DND-41 (cell line): ENCODE data around the gene RGS19.

Experiments used
- ATAC-seq: fragments of 200-7000 bp; cut with Tn5 transposase; 3 replicates; pipeline ENCODE4 v1.9.1; 2021; ENCODE audit warnings: low read depth; ENCODE audit not compliant: insufficient read depth
- DNase-seq: peaks from one replicate; pipeline ENCODE4 v3.0.0-alpha.2; 2020
- H2AFZ ChIP-seq: 2 replicates; pipeline ENCODE4 v1.6.0; 2012; ENCODE audit warnings: low read depth, low read length
- H3K27ac ChIP-seq: 2 replicates; pipeline ENCODE4 v1.5.1; 2012; ENCODE audit warnings: low read length, inconsistent platforms
- H3K27me3 ChIP-seq: fragments of 200-600 bp; sonication (generic); 2 replicates; pipeline ENCODE4 v1.6.0; 2012; ENCODE audit warnings: low read length, mild to moderate bottlenecking, inconsistent platforms; ENCODE audit not compliant: insufficient read depth, poor library complexity
- H3K36me3 ChIP-seq: 2 replicates; pipeline ENCODE4 v1.5.1; 2012; ENCODE audit warnings: low read length, inconsistent platforms; ENCODE audit not compliant: insufficient read depth
- H3K4me1 ChIP-seq: 2 replicates; pipeline ENCODE4 v1.5.1; 2012; ENCODE audit warnings: mild to moderate bottlenecking, low read length; ENCODE audit not compliant: insufficient read depth
- H3K4me2 ChIP-seq: 2 replicates; pipeline ENCODE4 v1.6.0; 2012; ENCODE audit warnings: mild to moderate bottlenecking, moderate library complexity, low read length, inconsistent platforms; ENCODE audit not compliant: insufficient read depth
- H3K4me3 ChIP-seq, 2 experiments: fragments of 200-600 bp in 1 of 2; shearing (Covaris generic) in 1 of 2; 2 replicates each; pipeline ENCODE4 v1.5.1; 2012 to 2016; ENCODE audit warnings: inconsistent platforms in 2 of 2, low read length in 2 of 2, mild to moderate bottlenecking in 2 of 2, low read depth in 1 of 2, moderate library complexity in 1 of 2
- H3K79me2 ChIP-seq: 2 replicates; pipeline ENCODE4 v1.6.0; 2012; ENCODE audit warnings: low read length, inconsistent platforms; ENCODE audit not compliant: insufficient read depth
- H3K9ac ChIP-seq: 2 replicates; pipeline ENCODE4 v1.6.0; 2012; ENCODE audit warnings: low read depth, mild to moderate bottlenecking, inconsistent platforms, low read length, moderate library complexity
- H3K9me3 ChIP-seq: 2 replicates; pipeline ENCODE4 v1.5.1; 2012; ENCODE audit warnings: low read length, moderate library complexity, mild to moderate bottlenecking, inconsistent platforms; ENCODE audit not compliant: insufficient read depth, severe bottlenecking
- H4K20me1 ChIP-seq: 2 replicates; pipeline ENCODE4 v1.6.0; 2012; ENCODE audit warnings: low read length; ENCODE audit not compliant: insufficient read depth
- CTCF ChIP-seq: IDR thresholded peaks from 2 replicates; pipeline ENCODE4 v1.5.1; 2012; ENCODE audit warnings: borderline replicate concordance, low read length, moderate library complexity, mild to moderate bottlenecking; ENCODE audit not compliant: poor library complexity, severe bottlenecking; ENCODE audit errors: extremely low read depth
- EZH2 ChIP-seq: IDR thresholded peaks from 3 replicates; pipeline ENCODE4 v1.6.1; 2012; ENCODE audit warnings: borderline replicate concordance, low read depth, mild to moderate bottlenecking, moderate library complexity, low read length, inconsistent platforms; ENCODE audit not compliant: severe bottlenecking

The RGS19 gene

GRCh38 chr20:64074184-64074789 is 5.0 kb downstream of the RGS19 start:
- H3K4me3 ChIP-seq: no peak overlapping the region
- H2AFZ ChIP-seq: no peak overlapping the region
- no peaks in the 10 kb centered on the region for H3K27me3 ChIP-seq
- DNase-seq (no peak), ATAC-seq (no peak)
- H3K79me2 ChIP-seq: peaks cover 12% of the 10 kb centered on the region
- H3K9me3 ChIP-seq: no peaks in the 10 kb centered on the region
- peaks cover 36% of the 10 kb centered on the region for H3K36me3 ChIP-seq
- peaks cover 16% of the 10 kb centered on the region for H3K4me1 ChIP-seq
- H3K4me2 ChIP-seq: no peak overlapping the region
- no peak overlapping the region for H3K27ac ChIP-seq
- H4K20me1 ChIP-seq: peaks cover 35% of the 10 kb centered on the region
- TF ChIP-seq EZH2 (no peak), CTCF (no peak)
- no peak overlapping the region for H3K9ac ChIP-seq

- Histone ChIP-seq H3K36me3 (peaks cover 36% of the 10 kb centered on the region), H3K9ac (no peak overlapping the region), H3K4me3 (no peak overlapping the region), H3K4me2 (no peak overlapping the region), H3K27ac (no peak overlapping the region), H3K27me3 (no peaks in the 10 kb centered on the region), H3K4me1 (peaks cover 10% of the 10 kb centered on the region), H3K9me3 (no peaks in the 10 kb centered on the region), H2AFZ (no peak overlapping the region), H4K20me1 (peaks cover 37% of the 10 kb centered on the region), H3K79me2 (peaks cover 6% of the 10 kb centered on the region)
- no peak for ATAC-seq
- no peak for DNase-seq
- TF ChIP-seq EZH2 (no peak), CTCF (no peak)
Measured at GRCh38 chr20:64073476-64074183, 5.7 kb downstream of the RGS19 start.

- Histone ChIP-seq H3K36me3 (peaks cover 36% of the 10 kb centered on the region), H3K9me3 (no peaks in the 10 kb centered on the region), H3K4me3 (no peak overlapping the region), H2AFZ (no peak overlapping the region), H3K9ac (no peak overlapping the region), H3K4me1 (no peaks in the 10 kb centered on the region), H3K27ac (no peak overlapping the region), H3K27me3 (no peaks in the 10 kb centered on the region), H3K79me2 (no peaks in the 10 kb centered on the region), H4K20me1 (peaks cover 28% of the 10 kb centered on the region; the same call in 1 of the 2 replicates), H3K4me2 (no peak overlapping the region)
- ATAC-seq (no peak), DNase-seq (no peak)
- TF ChIP-seq EZH2 (no peak), CTCF (no peak)
Measured at GRCh38 chr20:64072498-64073063, 6.7 kb downstream of the RGS19 start.
